ENCODE results near the gene ARHGAP1.
"Not testable (repeated sequence)": the region's sequence is repeated elsewhere in the genome, so short reads cannot be mapped to it uniquely, and the experiment has no call there.

Gene ARHGAP1

GRCh38 chr11:46724088-46724487 lies 23.7 kb upstream of the ARHGAP1 start:
- no peak for DNase-seq (ENCODE audit: low read depth in 2 of 2, low spot score in 1 of 2)

DNA sequence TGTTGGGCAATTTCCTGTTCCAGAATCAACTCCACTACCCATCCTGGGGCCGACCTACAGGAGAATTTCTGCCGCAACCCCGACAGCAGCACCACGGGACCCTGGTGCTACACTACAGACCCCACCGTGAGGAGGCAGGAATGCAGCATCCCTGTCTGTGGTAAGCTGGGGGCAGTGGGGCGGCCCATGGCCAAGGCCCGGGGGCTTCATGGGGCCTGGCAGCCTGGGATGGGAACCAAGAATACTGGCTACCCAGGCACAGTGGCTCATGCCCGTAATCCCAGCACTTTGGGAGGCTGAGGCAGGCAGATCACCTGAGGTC lies 22.9 kb upstream of the ARHGAP1 start:
- DNase-seq (ENCODE audit: low read depth in 2 of 2, low spot score in 1 of 2) = no peak

- no peak for DNase-seq (ENCODE audit: low read depth in 2 of 2, low spot score in 1 of 2)
Observed at GRCh38 chr11:46722566-46723358, 22.3 kb upstream of the ARHGAP1 start.

DNA sequence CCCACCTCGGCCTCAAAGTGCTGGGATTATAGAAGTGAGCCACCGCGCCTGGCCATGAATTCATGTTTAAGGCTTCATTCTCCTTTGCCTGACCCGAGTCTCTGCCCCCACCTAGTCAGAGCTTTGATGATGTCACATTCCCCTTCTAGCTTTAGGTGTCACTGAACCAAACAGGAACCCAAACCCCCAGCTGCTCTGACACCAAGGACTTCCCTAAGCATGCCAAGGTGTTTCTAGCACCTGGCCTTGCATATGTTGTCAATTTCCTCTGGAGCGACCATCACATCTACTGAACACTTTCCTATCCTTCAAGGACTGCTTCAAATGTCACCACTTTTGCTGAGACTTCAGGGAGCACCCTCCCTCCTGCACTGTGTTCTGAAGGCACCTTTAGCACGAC lies 20.9 kb upstream of the ARHGAP1 start:
- no peak for DNase-seq (ENCODE audit: low read depth in 2 of 2, low spot score in 1 of 2)

DNA sequence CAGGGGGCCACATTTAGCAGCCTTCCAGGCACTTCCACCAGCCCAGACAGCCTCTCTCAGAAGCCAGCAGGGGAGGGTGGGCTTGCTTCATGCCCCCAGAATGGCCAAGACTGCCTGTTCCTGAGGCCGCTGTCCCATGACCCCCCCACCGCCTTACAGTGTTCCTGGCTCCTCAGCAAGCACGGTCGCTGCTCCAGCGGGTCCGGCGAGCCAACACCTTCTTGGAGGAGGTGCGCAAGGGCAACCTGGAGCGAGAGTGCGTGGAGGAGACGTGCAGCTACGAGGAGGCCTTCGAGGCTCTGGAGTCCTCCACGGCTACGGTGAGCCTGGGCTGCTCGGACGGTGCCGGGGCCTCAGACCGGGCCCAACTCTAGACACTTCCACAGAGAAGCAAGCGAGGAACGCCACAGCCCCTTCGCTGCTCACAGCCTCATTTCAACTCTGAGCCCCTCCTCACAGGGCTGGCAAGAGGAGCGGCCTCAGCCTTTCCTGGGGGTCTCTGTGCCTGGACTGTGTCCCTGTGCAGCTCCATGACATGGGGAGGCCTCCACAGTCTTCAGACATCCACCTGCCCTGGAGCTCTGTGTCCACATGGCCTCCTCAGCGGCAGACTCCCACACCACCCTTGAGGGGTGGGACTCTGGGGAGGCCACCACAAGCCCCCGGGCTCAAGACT lies 19.3 kb upstream of the ARHGAP1 start:
- no peak for DNase-seq (ENCODE audit: low read depth in 2 of 2, low spot score in 1 of 2)

DNA sequence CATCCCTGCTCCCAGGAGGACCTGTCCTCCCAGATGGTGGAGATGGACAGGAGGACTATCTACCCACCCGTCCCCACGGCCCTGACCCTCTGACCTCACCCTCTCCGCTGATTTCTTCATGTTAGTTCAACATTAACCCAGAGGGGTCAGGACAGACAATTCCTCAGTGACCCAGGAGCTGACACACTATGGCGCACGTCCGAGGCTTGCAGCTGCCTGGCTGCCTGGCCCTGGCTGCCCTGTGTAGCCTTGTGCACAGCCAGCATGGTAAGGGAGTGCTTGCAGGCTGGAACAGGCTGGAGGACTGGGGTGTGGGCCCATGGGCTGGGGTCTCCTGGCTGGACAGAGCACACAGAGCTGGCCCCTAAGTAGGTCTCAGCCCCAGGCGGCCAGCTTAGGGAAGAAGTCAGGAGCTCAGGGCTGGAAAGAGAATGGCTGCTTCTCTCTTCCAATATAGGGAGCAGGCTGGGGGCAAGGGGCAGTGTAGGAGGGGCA lies 18.7 kb upstream of the ARHGAP1 start, which contains the start of gene F2:
Gene F2, plus strand, starts transcription at position 166 of the 495 bp plus-strand sequence. Its CDS starts 23 bp downstream, at position 189.
- no peak for DNase-seq (ENCODE audit: low read depth in 2 of 2, low spot score in 1 of 2)

- DNase-seq (ENCODE audit: low read depth in 2 of 2, low spot score in 1 of 2) = no peak
Observed at GRCh38 chr11:46718155-46719019, 18.0 kb upstream of the ARHGAP1 start.

- DNase-seq (ENCODE audit: low read depth in 2 of 2, low spot score in 1 of 2) = not testable (repeated sequence)
Observed at GRCh38 chr11:46717825-46718154, 17.4 kb upstream of the ARHGAP1 start.

DNA sequence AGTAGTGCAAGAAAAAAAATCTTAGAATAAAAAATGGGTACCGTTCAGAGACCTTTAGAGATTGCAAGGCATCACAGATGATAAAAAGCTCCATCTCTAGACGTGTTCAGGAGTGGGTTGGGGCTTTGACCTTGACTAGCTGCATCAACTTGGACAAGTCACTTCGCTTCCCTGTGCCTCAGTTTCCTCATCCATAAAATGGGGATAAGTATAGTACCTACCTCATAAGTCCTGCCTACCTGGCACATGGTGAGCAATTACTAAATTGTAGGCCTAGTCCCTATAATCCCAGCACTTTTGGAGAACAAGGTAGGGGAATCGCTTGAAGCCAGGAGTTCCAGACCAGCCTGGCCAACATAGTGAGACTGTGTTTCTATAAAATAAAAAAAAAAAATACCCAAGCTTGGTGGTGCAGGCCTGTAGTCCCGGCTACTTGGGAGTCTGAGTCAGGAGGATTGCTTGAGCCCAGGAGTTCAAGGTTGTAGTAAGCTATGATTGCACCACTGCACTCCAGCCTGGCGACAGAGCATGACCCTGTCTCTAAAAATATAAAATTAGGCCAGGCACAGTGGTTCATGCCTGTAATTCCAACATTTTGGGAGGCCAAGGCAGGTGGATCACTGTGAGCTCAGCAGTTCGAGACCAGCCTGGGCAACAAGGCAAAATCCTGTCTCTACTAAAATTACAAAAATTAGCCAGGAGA lies 12.6 kb upstream of the ARHGAP1 start:
- DNase-seq (ENCODE audit: low read depth in 2 of 2, low spot score in 1 of 2) = no peak

GRCh38 chr11:46711303-46711702 lies 10.9 kb upstream of the ARHGAP1 start:
- DNase-seq (ENCODE audit: low read depth in 2 of 2, low spot score in 1 of 2) = no peak

DNA sequence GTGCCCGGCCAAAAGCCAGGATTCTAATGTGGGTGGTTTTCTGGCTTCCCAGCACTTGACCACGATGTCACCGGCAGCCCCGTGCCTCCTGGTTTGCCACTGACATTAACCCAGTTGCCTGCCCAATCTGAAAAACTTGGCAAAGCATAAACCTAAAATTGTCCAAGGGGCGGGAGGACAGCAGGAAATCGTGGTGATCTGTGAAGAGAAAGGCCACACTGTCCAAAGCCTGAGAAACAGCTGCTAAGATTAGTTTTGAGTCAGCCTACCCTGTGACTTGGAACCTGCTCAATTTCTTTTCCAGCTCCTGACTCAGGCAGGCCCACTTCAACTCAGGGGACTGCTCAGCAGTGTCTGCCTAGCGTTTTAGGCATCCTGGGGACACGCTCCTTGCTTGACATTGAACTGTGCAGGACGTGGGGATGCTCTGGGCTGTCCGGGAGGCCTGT lies 10.4 kb upstream of the ARHGAP1 start:
- no peak for DNase-seq (ENCODE audit: low read depth in 2 of 2, low spot score in 1 of 2)

- DNase-seq (ENCODE audit: low read depth in 2 of 2, low spot score in 1 of 2) = not testable (repeated sequence)
Observed at GRCh38 chr11:46709351-46709750, 8.9 kb upstream of the ARHGAP1 start.

DNA sequence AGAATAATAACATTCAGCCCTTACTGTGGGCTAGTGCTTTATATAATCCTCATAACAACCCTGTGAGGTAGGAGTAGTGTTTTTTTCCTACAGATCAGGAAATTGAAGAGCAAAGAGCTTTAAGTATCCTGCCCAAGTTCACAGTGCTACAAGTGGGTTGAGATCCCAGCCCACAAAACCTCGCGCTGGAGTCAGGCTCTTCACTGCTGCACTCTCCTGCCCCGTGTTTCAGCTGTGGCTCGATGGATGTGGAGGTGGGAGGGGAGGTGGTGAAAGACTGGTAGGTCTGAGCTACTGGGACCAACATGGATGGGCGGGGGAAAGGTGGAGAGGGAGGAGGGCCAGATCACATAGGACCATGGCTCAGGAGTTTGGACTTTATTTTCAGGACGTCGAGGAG lies 6.5 kb upstream of the ARHGAP1 start:
- no peak for DNase-seq (ENCODE audit: low read depth in 2 of 2, low spot score in 1 of 2)

- no peak for DNase-seq (ENCODE audit: low read depth in 2 of 2, low spot score in 1 of 2)
Observed at GRCh38 chr11:46705070-46705688, 4.8 kb upstream of the ARHGAP1 start.

- DNase-seq (ENCODE audit: low read depth in 2 of 2, low spot score in 1 of 2) = no peak
Observed at GRCh38 chr11:46701078-46701654, 747 bp upstream of the ARHGAP1 start.

DNA sequence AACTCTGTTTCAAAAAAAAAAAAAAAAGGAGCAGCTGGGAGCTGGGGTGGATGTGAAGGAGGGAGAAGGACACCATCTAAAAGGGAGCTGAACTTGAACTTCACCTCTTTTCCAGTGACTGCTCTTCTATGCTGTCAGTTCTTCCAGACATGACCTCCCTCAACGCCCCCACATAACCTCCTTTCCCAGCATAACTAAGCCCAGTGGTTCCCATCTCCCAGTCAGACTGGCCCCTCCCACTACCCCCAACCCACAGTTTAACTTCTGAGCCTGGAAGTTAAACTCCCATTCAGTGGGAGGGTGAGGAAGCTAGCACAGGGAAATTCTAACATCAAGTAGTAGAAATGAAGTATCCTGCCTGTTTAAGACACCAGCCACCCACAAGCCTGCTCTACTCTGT lies 1.8 kb downstream of the ARHGAP1 start:
- DNase-seq (ENCODE audit: low read depth in 2 of 2, low spot score in 1 of 2) = no peak

- DNase-seq (ENCODE audit: low read depth in 2 of 2, low spot score in 1 of 2) = no peak
Observed at GRCh38 chr11:46697723-46698122, 2.7 kb downstream of the ARHGAP1 start.

DNA sequence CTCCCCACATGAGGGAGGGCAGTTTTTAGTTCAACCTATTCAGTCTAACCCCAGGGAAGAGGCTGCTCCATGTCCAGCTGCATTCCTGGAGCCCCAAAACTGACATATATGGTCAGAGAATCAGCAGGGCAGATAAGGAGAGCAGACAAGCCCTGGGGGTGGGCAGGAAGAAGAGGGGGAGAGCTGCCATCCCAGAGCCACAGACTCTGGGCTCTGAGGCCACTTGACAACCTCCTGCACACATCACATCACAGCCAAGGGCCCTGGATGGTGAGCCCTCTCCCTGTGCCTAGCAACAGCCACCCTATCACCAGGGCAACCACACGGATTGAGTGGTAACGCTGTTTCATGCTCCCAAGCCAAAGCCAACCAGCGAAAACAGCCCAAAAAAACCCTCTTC lies 3.1 kb downstream of the ARHGAP1 start:
- DNase-seq (ENCODE audit: low read depth in 2 of 2, low spot score in 1 of 2) = no peak

DNA sequence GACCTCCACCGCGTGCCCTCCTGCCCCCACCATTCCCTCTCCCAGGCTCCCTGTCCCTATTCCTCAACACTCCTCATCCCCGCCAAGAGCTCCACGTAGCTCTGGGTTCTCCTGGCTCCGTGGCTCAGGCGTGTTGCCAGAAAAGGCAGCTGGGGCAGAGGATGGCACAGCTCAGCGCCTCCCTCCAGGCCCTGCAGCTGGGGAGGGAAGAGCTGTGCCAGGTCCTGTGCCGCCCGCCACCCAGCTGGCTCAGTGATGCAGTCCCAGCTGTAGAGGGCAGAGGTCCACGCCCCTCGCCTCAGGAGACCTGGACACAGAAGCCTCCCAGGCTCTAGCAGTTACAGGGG lies 4.2 kb downstream of the ARHGAP1 start:
- DNase-seq (ENCODE audit: low read depth in 2 of 2, low spot score in 1 of 2) = no peak
